Activated CD4-positive, alpha-beta T cell treated with anti-CD3 and anti-CD28 coated beads, Interleukin-2, amount 50 U/mL, for 24 hours (primary cell): ENCODE measurements around the gene EPB41.
A peak's percentile ranks its signal among the peaks of the same experiment; 100 is the strongest.
"Not testable (repeated sequence)": the region's sequence is repeated elsewhere in the genome, so short reads cannot be mapped to it uniquely, and the experiment has no call there.

ENCODE experiments used
- DNase-seq, 2 donors: peaks; one replicate each; pipeline ENCODE4 v3.0.0-alpha.2; 2020; ENCODE audit warnings: low read depth in 1 of 2, low spot score in 1 of 2

EPB41 gene

GRCh38 chr1:28914228-28915030 lies at the start of gene EPB41:
Gene EPB41, plus strand, starts transcription at chr1:28914569. Its CDS starts 72,869 bp downstream, at chr1:28987438.
- peak; percentile 73 to 83 for DNase-seq

- no peak for DNase-seq
Observed at GRCh38 chr1:28864695-28865094, 49.7 kb upstream of the EPB41 start.

GRCh38 chr1:28865997-28866650 lies 48.2 kb upstream of the EPB41 start:
- no peak for DNase-seq

- DNase-seq: no peak
Observed at GRCh38 chr1:28867850-28868249, 46.5 kb upstream of the EPB41 start.

- no peak for DNase-seq
Observed at GRCh38 chr1:28869952-28870351, 44.4 kb upstream of the EPB41 start.

- no peak for DNase-seq
Observed at GRCh38 chr1:28871631-28872401, 42.6 kb upstream of the EPB41 start.

- not testable (repeated sequence) for DNase-seq
Observed at GRCh38 chr1:28875134-28875533, 39.2 kb upstream of the EPB41 start.

GRCh38 chr1:28877132-28877781 lies 37.1 kb upstream of the EPB41 start:
- peak; percentile 61 to 69 for DNase-seq

GRCh38 chr1:28878796-28879195 lies 35.6 kb upstream of the EPB41 start:
- no peak for DNase-seq

- peak; percentile 57 to 80 for DNase-seq
Observed at GRCh38 chr1:28882009-28882628, 32.2 kb upstream of the EPB41 start.

GRCh38 chr1:28883242-28883616 lies 31.1 kb upstream of the EPB41 start:
- no peak for DNase-seq

- DNase-seq: peak in 1 of 2 donors; percentile 7
Observed at GRCh38 chr1:28885472-28885877, 28.9 kb upstream of the EPB41 start.

GRCh38 chr1:28885977-28886730 lies 28.2 kb upstream of the EPB41 start:
- DNase-seq: no peak

- DNase-seq: peak; percentile 85 to 90
Observed at GRCh38 chr1:28886731-28887418, 27.5 kb upstream of the EPB41 start.

GRCh38 chr1:28887419-28887834 lies 26.9 kb upstream of the EPB41 start:
- DNase-seq: peak in 1 of 2 donors; percentile 13

GRCh38 chr1:28887835-28888682 lies 26.3 kb upstream of the EPB41 start:
- DNase-seq: no peak

GRCh38 chr1:28888915-28889314 lies 25.5 kb upstream of the EPB41 start:
- DNase-seq: no peak

GRCh38 chr1:28889357-28889756 lies 25.0 kb upstream of the EPB41 start:
- no peak for DNase-seq

GRCh38 chr1:28890435-28890834 lies 23.9 kb upstream of the EPB41 start:
- DNase-seq: no peak
